NCI-H226 (cell line): Measurements from ENCODE around the gene SCPEP1.

Source experiments
- DNase-seq: peaks from one replicate; pipeline ENCODE4 v3.0.0-alpha.2; 2015

SCPEP1 gene

GRCh38 chr17:57044976-57045867 is 67.3 kb downstream of the SCPEP1 start:
- DNase-seq = no peak

- DNase-seq = no peak
These were observed 68.2 kb downstream of the SCPEP1 start for GRCh38 chr17:57045868-57046704.

DNA sequence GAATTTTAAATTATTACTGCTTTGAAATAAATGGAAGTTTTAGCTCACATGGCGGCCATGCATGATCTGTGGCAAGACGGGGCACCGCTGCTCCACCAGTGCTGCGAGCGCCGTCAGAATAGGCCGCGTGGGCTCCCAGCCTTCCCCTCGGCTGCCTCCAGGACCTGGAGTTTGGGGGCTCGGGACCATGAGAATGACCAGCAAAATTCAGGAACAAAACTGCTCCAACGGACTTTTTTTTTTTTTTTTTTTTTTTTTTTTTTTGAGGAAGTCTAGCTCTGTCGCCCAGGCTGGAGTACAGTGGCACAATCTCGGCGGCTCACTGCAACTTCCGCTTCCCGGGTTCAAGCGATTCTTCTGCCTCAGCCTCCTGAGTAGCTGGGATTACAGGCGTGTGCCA is 68.8 kb downstream of the SCPEP1 start:
- DNase-seq = no peak

DNA sequence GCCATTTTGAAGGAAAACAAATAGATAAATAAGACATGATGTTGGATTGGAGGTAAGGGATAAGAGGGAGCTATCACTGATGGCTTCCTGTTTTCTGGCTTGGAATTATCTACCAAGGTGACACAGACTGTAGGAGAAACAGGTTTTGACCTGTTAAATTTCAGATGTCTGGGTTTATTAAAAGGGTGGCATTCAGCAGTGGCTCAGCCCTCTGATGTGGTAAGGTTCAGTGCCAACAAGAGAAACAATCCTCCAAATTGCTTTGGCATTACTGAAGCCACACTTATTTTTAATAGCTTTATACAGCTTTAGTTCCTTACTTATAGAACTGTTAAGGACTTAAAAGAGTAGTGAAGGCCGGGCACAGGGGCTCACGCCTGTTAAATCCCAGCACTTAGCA is 70.2 kb downstream of the SCPEP1 start:
- no peak for DNase-seq

GRCh38 chr17:57050306-57050705 is 72.4 kb downstream of the SCPEP1 start:
- no peak for DNase-seq

GRCh38 chr17:57051886-57052361 is 74.0 kb downstream of the SCPEP1 start:
- no peak for DNase-seq
